ENCODE data around the gene FRMD5.

The FRMD5 gene

DNA sequence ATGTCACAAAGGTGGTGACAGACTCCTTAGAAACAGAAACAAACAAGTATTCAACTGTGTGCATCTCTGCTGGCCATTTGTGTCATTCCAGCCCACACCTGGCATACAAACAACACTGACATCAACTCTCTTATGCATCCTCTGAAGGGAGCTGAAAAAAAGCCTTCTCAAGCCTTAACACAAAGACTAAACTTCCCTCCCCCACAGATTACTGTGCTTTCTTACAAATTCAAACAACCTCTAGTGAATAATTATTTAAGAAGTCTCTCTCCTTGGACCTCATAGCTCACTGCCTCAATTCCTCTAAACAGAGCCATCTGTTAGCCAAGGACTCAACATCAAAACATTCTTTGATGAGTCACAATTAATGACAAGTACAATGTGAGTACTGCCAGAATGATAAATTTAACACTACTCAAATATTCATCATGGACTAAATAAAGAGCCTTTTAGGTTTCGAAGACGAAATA lies 236.2 kb downstream of the FRMD5 start:
- DNase-seq = no peak

GRCh38 chr15:43957724-43958123 lies 237.3 kb downstream of the FRMD5 start:
- DNase-seq = no peak

DNA sequence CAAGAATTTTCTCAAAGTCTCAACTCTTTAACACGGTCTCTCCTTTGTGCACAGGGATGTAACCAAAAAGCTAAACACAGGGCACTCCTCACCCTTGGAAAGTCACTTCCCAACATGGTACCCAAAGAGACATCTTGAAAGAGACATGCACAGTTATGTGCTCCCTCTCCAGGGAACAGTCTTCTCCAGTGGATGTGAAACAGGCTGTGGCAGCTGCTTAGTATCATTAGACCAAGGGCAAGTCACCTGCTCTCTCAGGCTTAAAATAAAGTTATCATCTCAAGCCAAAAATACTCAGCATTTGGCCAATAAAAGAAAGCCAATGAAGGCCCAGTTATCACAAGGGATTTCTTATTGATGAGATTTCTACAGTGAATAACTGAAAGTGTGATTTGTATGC lies 239.9 kb downstream of the FRMD5 start:
- DNase-seq = no peak

DNA sequence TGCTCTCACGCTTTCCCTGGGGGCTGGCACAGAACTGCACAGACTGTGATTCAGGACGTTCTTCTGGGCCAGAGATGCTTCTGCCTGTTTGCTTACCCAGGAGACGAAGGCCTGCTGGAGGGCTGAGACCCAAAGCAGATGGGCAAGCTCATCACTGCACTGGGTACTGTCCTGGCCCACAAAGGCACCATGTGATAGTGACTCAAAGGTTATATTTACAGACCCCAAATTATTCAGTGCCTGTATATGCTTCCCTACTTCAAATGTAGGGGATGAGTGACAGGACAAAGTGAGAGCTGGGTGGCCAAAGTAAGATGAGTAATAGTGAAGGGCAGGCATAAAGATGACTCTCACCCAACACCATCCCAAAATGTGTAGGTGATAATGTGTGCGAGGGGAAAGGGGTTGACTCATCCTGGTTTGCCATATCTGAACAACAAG lies 240.9 kb downstream of the FRMD5 start:
- no peak for DNase-seq

GRCh38 chr15:43953402-43953801 lies 241.7 kb downstream of the FRMD5 start:
- no peak for DNase-seq

DNA sequence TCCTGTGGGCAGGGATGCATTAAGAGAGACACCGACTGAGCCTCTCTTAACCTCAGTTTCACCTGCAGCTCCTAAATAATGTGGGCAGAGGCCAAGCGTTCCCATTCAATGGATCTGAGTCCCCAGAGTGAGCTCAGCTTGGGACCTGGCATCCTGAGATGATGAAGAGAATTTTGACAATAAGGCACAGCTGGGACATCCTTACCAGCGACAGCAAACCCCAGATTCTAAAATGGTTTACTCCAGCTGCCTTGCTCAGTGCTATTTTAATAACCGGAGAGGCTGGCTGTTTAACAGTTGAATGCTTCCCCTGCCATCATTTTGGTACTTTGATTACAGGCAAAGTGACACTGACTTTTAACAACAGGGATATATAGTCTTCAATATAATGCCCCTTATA lies 244.5 kb downstream of the FRMD5 start:
- no peak for DNase-seq

DNA sequence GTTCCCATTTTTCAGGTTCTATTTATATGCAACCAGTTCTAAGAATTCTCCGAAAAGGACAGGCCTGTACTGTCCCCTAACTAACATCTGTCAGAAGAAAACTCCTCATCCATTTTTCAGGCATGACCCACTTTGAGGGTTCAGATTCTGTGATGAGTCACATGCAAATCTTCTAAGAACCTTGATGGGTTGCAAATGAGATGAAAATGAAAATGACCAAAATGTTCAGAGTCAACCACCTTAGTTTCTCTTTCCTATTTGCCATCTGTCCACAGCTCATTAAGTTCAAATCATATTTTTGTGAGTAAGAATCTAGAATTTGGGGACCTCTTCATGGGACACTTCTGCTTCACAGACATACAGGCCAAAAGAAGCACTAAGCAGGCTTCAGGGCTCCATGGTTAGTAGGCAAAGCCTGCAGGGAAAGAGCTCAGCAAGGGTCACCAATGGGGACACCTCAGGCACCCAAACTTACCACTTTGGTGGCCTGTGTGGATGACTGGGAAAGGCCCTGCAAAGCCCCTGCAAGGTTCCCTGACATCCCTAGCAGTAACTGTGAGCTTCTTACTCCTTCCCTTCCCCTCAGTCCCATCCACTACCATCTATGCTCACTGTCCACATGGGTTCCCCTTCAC lies 246.3 kb downstream of the FRMD5 start:
- DNase-seq = no peak

DNA sequence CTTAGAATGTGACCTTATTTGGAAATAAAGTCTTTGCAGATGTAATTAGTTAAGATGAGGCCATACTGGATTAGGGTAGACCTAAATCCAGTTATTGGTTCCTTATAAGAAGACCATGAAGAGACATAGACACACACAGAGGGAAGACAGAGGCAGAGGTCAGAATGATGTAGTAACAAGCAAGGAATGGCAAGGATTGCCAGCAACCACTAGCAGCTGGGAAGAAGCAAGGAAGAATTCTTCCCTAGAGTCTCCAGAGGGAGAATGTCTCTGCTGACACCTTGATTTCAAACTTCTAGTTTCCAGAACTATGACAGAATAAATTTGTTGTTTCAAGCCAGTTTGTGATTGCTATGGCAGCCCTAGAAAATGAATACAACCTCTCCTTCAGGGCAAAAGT lies 251.6 kb downstream of the FRMD5 start:
- no peak for DNase-seq

DNA sequence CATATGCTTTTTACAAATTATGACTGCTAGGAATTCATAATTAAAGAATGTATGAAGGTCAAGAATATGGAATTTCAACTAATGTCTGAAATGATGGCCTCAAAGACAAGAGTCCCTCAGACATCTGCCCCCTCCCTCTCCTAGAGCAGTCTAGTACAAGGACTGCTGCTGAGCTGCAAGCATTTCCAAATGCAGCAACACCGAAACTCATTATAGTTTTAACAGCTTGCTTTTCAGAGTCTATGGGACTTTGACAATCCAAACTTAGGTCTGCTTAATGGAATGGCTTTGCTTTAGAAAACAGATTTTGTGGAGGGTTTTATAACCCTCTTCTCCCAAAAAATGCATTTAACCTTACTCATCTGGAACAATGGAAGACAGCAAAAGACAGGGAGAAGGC lies 252.9 kb downstream of the FRMD5 start:
- no peak for DNase-seq

GRCh38 chr15:43941555-43941954 lies 253.5 kb downstream of the FRMD5 start:
- no peak for DNase-seq

DNA sequence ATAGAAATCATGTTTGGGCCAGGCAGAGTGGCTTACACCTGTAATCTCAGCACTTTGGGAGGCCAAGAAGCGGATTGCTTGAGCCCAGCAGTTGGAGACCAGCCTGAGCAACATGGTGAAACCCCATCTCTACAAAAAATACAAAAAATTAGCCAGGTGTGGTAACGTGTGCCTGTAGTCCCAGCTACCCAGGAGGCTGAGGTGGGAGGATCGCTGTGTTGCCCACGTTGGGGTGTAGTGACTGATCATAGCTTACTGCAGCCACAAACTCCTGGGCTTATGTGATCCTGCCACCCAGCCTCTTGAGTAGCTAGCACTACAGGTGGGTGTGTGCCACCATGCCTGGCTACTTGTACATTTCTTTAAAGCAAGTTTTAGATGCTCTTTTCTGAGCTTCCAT lies 254.0 kb downstream of the FRMD5 start:
- DNase-seq = no peak

GRCh38 chr15:43939070-43939469 lies 256.0 kb downstream of the FRMD5 start:
- no peak for DNase-seq

GRCh38 chr15:43934480-43934879 lies 260.6 kb downstream of the FRMD5 start:
- DNase-seq = no peak

- no peak for DNase-seq
Observed at GRCh38 chr15:43932907-43933306, 262.2 kb downstream of the FRMD5 start.

DNA sequence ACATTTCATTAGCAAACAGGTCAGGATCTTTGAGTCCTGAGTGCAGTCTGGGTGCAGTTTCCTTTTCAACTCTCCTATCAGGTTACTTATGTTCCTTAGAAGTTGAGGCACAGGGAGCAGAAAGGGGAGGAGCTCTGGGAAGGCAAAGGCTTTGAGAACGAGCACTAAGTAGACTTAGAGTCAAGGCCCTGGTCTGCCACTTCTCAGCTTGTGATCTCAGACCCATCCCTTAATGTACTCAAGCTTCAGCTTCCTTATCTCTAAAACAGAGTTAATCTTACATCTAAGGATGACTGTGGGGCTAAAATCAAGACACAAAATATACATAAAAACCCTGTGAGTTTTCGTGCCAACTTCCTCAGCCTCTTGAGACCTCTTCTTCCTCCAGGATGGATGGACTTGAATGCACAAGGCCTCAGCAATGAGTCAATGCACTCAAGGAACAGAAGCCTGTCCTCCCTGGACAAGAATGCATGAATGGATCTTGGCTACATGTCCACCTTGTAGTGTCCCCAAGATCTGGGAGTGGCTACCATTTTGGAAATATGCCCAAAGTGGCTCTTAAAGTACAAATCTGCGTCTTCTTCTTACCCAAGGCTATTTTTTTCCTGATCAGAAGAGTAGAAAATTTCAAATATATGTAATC lies 263.2 kb downstream of the FRMD5 start:
- DNase-seq = no peak

DNA sequence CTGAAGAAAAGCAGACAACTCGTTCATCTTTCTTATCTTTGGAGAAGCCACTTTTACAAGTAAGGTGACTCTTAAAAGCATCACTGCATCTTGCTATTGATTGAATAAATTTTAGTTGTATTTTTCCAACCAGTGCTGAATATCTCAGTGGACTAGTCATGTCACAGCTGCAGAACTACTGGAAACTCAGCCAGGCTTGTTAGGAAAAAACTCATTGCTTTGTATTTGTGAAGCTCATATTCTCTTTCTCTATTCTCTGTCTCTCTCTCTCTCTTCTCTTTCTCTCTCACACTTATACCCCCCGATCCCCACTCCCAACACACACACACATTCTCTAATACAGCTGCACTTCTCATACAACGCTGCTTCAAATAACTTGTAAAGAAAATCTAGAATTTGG lies 264.0 kb downstream of the FRMD5 start:
- no peak for DNase-seq

- no peak for DNase-seq
Observed at GRCh38 chr15:43930556-43930955, 264.5 kb downstream of the FRMD5 start.

- DNase-seq = no peak
Observed at GRCh38 chr15:43930079-43930478, 265.0 kb downstream of the FRMD5 start.

DNA sequence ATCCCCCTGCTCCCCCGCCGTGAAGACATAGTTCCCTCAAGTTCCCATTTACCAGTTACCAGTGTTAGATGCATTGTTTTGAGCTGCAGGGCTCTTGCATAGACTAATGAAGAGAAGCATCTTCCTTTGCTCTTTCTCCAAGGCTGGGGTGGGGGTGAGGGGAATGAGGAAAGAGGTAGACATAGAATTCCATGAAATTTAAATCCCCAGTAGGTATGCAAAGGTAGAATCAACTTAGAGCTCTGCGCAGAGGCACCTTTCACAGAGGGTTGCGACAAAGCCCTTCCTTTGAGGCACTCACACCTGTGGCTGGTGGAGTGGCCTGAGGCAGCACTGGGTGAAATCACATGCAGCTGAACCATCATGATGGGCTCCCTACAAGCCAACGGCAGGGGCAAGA lies 266.9 kb downstream of the FRMD5 start:
- DNase-seq = no peak

GRCh38 chr15:43927203-43927602 lies 267.9 kb downstream of the FRMD5 start:
- DNase-seq = no peak

DNA sequence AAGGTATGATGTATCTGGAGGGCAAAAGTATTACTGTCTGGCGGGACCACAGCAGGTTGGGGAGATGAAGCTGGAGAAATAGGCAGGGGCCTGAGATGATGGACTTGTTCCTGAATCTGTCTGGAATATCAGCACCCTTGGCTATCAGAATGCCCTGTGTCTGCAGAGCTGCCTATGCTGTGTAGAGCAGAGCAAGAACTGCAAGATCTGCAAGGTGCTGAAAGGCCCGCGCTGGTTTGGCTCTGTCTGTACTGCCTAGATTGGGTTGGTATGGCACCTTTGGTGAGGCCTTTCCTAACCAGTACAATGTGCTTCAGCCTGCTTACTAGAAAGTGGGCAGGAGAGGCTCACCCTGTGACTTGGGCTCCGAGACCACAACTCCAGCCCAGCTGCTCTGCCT lies 271.5 kb downstream of the FRMD5 start:
- DNase-seq = no peak

DNA sequence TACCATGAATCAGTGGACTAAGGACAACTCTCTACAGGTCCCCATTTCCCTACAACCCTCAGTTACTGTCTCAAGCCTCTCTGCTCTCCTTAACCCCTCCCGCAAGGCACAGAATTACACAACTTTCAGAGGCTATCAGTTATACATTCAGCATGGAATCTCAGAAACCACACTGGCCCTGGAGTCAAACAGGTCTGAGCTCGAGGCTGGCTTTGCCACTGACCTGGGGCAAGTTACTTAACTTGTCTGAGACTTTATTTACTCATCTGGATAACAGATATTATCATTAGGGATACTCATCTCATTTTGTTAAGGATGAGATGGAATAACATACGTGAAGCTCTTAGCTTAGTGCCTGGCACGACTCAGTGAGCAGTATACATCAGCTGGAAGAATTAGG lies 273.1 kb downstream of the FRMD5 start:
- DNase-seq = no peak

- DNase-seq = no peak
Observed at GRCh38 chr15:43920815-43921214, 274.3 kb downstream of the FRMD5 start.

DNA sequence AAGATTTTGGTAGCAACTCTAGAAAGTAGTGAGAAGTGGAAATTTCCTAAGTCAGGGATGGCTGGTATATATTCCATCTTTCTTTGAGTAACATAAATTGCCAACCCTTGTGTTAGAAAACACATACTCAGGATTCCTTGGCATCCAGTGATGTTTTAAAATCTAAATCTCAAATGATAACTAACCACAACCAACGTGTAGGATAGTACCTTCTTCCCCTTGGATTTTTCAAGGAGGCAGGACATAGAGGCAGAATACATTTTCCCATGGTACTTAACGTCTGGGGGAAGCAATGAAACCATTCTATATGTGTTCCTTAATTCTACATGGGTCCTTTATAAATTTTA lies 274.8 kb downstream of the FRMD5 start:
- no peak for DNase-seq

All from CD4-positive, alpha-beta T cell treated with Interleukin-17A for 1 hour (primary cell).